HuH-7.5 (cell line): ENCODE results near the gene KCNG1.
A peak's percentile ranks its signal among the peaks of the same experiment; 100 is the strongest.
"Not testable (repeated sequence)": the region's sequence is repeated elsewhere in the genome, so short reads cannot be mapped to it uniquely, and the experiment has no call there.

Experiments
- DNase-seq: peaks from one replicate; pipeline ENCODE4 v3.0.0; 2011; ENCODE audit warnings: low spot score

Gene KCNG1

DNA sequence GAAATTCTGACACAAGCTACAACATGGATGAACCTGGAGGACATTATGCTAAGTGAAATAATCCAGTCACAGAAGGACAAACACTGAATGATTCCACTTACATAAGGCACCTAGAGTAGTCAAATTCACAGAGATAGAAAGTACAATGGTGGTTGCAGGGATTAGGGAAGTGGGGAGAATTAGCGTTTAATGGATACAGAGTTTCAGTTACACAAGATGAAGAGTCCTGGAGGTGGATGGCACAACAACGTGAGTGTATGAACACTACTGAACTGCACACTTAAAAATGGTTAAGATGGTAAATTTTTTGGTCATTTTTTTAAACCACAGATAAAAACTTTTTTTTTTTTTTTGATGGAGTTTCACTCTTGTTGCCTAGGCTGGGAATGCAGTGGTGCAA, 39.6 kb downstream of the KCNG1 start:
- DNase-seq, result no peak

GRCh38 chr20:50982363-50982762, 40.5 kb downstream of the KCNG1 start:
- DNase-seq, result no peak

DNA sequence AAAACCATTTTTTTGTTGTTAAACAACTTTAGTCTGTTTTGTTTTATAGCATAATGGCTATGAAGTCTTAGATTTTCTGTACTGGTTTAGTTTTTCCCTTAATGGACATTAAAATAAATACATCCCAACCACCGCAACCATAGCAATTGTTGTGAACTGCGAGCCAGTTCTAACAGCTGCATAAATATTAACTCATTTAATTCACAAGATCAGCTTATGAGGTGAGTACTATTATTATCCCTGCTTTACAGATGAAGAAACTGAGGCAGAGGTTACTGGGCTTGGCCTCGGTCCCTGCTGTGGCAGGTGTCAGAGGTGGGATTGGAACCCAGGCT, 41.2 kb downstream of the KCNG1 start:
- no peak for DNase-seq

GRCh38 chr20:50980851-50981713, 41.8 kb downstream of the KCNG1 start:
- DNase-seq, result peak; percentile 65

DNA sequence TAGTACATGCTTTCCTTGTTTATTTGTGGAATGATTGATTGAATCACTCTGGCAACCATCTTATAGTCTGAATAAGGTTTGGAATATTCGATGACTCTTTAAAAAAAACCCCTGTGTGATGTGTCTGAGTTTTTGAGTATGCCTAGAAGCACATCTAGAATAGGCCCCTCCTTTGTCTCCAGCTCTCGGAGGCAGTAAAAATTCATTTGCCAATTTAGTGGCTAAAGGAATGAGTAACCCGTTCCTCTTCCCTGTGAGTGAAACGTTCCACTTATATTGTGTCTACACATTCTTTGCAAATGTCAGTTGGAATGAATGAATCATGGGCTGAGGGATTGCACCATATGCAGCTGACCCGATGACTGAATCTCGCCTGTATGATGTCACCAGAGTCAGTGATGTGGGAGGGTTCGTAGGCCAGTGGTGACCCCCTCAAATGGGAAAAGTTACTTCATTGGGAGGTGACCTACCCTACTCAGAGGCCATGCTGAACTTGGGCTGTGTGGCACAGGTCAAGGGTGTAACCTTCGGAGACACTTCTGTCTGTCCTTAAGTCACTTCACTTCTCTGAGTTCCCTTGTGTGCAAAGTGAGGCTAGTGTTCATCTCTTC, 42.7 kb downstream of the KCNG1 start:
- DNase-seq, result no peak

- DNase-seq, result not testable (repeated sequence)
Observed at GRCh38 chr20:50978533-50978932, 44.4 kb downstream of the KCNG1 start.

- DNase-seq, result no peak
Observed at GRCh38 chr20:50977066-50978021, 45.6 kb downstream of the KCNG1 start.

DNA sequence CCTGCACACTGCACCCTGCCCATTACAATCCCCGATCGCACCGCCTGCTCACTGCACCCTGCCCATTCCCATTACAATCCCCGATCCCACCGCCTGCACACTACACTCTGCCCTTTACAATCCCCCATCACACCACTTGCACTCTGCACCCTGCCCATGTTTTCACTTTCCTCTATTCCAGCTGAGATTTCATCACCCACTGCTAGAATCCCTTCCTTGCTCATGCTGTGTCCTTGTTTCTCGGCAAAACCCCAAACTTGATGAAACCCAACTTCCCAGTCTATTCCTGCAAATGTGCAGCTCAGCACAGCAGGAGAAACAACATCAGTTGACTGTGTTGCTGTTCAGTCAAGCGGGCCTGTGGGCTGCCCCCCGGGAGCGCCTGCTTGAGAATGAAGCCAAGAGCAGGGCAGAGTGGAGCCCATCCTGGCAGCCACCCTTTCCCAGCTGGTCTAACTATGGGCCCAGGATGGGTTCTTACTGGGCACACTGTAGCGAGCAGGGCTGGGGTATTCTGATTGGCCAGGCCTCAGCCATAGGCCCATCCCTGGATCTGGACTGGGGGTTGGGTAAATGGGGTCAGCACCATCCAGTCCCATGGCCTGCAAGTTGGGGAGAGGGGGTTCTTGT, 47.1 kb downstream of the KCNG1 start:
- DNase-seq, result no peak

DNA sequence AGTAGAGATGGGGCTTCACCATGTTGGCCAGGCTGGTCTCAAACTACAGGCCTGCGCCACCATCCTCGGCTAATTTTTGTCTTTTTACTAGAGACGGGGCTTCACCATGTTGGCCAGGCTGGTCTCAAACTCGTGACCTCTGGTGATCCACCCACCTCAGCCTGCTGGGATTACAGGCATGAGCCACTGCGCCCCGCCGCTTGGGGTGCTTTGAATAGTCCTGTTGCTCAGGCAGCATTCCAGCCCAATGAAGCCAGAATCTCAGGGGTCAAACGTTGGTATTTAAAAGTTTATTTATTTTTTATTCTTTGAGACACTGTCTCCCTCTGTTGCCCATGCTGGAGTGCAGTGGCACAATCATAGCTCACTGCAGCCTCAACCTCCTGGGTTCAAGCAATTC, 53.0 kb downstream of the KCNG1 start:
- no peak for DNase-seq

- no peak for DNase-seq
Observed at GRCh38 chr20:50969435-50969834, 53.5 kb downstream of the KCNG1 start.

DNA sequence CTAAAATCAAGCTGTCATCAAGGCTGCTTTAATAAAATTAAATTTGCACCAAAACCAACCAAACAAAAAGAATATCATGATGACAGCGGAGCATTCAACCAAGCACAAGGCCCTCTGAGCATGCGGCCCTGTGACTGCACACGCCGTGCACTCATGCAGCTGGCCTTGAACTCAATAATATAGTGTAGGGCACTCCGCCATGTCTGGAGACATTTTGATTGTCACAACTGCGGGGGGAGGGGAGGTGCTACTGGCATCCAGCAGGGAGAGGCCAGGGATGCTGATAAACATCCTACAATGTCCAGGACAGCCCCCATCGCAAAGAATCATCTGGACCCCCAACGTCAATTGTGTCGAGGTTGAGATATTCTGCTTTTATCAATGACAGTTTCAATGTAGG, 54.6 kb downstream of the KCNG1 start:
- no peak for DNase-seq

- no peak for DNase-seq
Observed at GRCh38 chr20:50967586-50967985, 55.3 kb downstream of the KCNG1 start.

DNA sequence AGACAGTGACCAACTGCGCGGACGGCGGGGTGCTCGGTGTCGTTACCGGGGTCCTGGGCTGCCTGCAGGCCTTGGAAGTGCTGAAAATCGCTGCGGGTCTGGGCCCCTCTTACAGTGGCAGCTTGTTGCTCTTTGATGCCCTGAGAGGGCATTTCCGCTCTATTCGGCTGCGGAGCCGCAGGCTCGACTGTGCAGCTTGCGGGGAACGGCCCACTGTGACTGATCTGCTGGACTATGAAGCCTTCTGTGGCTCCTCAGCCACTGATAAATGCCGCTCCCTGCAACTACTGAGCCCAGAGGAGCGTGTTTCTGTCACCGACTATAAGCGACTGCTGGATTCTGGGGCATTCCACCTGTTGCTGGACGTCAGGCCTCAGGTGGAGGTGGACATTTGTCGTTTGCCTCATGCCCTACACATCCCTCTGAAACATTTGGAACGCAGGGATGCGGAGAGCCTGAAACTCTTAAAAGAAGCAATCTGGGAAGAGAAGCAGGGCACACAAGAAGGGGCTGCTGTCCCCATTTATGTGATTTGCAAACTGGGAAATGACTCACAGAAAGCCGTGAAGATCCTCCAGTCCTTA, 63.3 kb downstream of the KCNG1 start:
- no peak for DNase-seq

GRCh38 chr20:50958615-50959542, 64.0 kb downstream of the KCNG1 start, which contains the start of gene MOCS3:
Gene MOCS3 (plus strand): TSS chr20:50958818. CDS start chr20:50958843, 25 bp downstream.
- peak; percentile 71 for DNase-seq

GRCh38 chr20:50957798-50958614, 64.9 kb downstream of the KCNG1 start, which contains the start of gene DPM1:
Gene DPM1 (minus strand): TSS chr20:50958532. CDS start chr20:50958523, 9 bp downstream.
- peak; percentile 66 for DNase-seq

DNA sequence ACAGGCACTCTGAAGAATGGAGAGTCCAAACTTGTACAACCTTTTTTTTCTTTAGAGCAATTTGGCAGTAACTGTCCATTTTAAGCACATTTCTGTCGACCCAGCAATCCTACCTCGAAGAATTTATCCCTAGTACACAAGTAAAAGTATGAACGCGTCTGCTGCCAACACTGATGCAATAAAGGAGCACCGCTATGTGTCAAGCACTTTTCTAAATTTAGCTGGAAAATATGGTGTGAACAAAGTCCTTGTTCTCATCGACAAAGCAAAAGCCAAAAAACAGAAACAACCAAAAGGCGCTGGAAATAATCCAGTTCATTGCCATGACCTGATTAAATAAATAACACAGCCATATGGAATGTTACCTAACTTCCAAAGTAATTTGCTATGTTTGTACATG, 65.6 kb downstream of the KCNG1 start:
- DNase-seq, result no peak

DNA sequence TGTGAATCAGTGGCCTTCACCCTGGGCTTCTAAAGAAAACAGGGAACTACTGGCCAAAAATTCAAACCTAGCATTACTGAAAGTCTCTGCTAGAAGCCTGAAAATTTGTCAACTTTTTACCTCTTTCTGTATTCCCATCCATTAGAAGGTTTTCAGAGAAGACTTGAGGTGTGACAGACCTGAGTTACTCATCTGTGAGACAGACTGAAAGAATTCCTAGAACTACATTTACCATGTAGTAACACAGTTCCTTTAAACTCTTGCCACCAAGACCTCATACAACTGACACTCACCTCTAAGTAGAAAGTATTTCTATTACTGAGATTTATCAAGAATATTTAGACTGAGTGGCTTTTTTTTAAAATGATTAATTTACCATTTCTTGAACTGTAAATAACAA, 69.1 kb downstream of the KCNG1 start:
- DNase-seq, result no peak
